ENCODE measurements around the gene GPR42.

The GPR42 gene, protein sequence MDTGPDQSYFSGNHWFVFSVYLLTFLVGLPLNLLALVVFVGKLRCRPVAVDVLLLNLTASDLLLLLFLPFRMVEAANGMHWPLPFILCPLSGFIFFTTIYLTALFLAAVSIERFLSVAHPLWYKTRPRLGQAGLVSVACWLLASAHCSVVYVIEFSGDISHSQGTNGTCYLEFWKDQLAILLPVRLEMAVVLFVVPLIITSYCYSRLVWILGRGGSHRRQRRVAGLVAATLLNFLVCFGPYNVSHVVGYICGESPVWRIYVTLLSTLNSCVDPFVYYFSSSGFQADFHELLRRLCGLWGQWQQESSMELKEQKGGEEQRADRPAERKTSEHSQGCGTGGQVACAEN

DNA sequence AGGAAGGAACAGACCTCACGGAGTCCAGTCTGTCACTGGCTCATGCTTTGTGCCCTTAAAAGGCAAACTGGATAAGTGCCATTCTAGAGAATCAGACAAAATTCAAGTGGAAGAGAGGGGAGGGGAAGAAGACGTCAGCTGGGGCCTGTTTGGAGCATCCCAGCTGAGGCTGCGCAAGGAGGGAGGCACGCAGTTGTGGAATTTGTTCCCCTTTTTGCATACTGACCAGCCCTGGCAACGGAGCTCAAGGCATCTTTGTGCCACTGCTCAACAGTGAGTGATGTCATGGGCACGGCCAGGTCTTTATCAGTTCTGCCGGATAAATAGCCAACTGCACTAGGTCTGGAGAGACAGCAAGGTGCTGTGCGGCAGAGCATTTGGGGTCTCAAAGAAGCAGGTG is at the start of gene GPR42:
TSS of gene GPR42 (plus strand) at position 347 of the 400 bp plus-strand sequence. CDS start 292 bp downstream, outside the sequence.
- no peak for DNase-seq

DNA sequence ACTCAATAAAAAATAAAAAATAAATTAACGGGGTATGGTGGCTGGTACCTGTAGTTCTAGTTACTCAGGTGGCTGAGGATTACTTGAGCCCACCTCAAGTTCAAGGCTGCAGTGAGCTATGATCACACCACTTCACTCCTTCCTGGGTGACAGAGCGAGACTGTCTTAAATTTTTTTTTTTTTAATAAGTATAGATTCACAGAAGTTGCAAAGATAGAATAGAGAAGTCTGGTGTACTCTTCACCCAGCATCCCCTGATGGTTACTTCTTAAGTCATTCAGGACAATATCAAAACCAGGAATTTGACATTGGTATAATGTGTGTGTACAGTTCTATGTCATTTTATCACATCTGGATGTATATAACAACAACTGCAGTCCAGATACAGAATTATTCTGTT is 49.6 kb upstream of the GPR42 start:
- no peak for DNase-seq

DNA sequence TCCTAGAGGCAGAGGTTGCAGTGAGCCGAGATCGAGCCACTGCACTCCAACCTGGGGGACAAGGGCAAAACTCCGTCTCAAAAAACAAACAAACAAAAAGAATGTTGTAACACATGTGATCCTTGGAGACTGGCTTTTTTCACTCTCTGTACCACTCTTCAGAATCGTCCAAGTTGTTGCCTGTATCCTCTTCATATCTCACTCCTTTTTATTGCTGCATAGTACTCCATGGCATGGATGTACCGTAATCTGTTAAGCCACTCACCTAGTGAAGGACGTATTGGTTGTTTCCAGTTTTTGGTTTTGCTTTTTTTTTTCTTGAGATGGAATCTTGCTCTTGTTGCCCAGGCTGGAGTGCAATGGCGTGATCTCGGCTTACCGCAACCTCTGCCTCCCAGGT is 48.9 kb upstream of the GPR42 start:
- no peak for DNase-seq

DNA sequence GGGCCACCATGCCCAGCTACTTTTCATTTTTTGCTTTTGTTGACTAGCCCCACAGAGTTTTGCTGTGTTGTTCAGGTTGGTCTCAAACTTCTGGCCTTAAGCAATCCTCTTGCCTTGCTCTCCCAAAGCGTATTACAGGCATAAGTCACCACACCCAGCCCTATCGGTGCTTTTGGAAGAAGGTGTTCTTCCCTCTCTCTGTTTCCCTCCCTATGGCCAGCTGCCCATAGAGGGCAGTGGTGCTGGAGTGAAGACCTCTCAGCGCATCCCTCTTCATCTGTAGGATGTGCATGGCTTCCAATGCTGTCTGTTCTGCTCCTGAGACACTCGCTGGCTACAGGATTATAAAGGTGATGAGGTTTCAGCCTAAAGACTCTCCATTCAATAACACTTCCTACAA is 43.2 kb upstream of the GPR42 start:
- DNase-seq: no peak

DNA sequence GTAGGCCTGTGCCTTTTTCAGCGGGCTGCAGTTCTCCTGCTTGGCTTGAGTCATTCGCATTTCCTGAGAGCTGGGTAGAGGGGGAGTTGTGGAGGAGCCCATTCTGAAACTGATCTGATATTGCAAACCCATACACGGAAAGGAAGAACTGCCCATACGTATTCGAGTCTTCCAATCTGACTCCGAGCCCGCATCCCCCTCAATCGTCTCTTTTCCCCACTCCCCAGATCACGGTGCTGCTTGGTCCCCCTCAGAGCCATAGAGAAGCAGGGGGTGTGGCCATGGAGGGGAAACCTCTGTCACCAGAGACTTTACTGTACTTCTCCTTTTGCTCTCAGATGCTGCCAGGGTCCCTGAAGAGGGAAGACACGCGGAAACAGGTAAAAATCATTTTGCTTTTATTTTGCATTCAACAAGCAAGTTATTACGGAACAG is 42.0 kb upstream of the GPR42 start, which contains the start of gene CD22:
TSS of gene CD22 (plus strand) at position 337 of the 435 bp plus-strand sequence. CDS start 2,854 bp downstream, outside the sequence.
- DNase-seq: no peak

DNA sequence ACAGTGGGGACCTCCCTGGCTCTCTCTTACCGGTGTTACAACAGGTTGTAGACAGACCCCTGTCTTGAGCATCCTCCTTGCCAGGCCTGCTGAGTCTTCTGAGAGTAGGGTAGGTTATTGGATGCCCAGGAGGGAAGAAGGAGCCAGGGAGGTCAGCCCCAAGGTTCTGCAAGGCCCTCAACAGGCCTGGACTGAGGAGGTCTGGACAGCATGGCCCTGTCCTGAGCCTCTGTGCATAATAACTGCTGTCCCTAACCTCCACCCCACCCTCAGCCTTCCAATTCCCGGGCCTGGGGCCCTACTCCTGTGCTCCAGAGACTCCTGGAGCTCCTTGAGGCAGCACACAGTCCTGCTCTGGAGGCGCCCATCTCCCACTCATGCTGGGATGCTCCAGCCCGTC is 41.5 kb upstream of the GPR42 start:
- DNase-seq: no peak

DNA sequence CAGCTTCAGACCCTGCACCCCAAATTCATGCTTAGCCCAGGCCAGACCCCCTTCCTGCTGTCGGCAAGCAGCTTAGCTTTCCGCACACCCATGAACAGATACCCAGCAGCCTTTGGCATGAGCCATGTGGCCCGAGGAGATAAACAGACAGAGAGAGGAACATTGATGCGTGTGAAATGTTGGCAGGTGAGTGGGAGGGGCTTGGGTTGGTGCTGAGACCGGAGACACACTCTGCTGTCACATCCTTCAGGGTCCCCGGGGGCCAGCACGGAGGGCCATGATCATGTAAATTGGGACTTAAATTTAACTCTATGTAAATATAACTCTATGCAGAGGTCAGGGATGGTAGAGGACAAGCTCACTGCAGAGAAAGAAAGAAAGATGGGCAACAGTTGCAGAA is 40.4 kb upstream of the GPR42 start:
- DNase-seq: no peak

DNA sequence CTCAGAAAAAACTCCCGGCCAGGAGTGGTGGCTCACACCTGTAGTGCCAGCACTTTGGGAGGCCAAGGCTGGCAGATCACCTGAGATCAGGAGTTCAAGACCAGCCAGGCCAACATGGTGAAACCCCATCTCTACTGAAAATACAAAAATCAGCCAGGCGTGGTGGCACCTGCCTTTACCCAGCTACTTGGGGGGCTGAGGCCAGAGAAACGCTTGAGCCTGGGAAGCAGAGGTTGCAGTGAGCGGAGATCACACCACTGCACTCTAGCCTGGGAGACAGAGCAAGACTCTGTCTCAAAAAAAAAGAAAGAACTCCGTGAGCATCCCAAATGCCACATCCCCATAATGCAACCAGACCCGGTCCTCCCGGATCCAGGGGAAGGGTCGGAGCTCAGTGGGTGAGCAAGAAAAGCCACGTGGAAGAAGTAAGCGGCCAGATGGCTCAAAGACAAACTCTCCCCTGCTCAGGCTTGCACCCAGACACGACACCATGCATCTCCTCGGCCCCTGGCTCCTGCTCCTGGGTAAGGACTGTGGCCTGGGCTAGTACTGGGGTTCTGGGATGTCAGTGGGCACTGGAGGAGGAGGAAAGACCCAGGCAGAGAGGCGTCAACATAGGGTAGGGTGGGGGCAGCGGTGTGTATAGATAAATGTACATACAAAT is 39.2 kb upstream of the GPR42 start:
- DNase-seq: no peak

DNA sequence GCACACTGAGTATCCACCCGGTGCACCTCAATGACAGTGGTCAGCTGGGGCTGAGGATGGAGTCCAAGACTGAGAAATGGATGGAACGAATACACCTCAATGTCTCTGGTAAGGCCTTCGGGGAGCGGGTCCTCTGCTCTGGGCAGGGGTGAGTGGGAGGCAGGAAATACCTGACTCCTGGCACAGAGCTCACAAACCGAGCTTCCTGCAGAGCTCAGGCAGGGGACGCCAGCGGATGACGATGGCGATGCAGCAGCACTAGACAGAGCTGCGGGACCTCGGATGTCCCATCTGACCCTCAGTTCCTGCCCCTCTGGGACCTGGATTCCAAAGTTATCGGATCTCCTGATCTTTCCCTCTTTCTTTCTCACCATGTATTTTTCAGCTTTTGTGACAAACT is 38.1 kb upstream of the GPR42 start:
- DNase-seq: no peak

DNA sequence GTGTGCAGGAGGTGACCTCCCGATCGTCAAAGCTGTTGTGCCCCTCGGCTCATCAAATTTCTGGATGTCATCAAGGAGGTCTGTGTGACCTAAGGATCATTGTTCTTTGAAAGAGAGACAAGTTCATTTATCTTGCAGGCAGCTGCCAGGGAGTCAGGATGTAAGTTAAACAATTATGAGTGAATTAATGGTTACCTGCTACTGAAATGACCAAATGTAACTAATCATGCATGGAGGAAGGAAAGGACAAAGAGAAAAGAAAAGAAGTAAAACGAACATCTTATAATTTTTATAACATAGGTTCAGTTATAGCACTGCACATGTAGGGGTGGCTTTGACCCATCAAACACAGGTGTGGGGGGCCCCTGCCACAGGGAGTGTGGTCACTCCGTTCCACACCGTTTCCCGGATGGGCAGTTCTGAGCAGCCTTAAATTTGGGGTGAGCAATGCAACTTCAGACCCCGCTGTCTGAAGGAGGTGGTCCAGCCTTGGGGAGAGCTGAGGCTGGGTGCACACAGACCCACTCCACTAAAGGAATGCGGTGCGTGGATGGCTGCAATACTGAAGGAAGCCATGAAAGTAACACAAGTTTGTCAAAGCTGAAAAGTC is 36.6 kb upstream of the GPR42 start:
- DNase-seq: no peak

DNA sequence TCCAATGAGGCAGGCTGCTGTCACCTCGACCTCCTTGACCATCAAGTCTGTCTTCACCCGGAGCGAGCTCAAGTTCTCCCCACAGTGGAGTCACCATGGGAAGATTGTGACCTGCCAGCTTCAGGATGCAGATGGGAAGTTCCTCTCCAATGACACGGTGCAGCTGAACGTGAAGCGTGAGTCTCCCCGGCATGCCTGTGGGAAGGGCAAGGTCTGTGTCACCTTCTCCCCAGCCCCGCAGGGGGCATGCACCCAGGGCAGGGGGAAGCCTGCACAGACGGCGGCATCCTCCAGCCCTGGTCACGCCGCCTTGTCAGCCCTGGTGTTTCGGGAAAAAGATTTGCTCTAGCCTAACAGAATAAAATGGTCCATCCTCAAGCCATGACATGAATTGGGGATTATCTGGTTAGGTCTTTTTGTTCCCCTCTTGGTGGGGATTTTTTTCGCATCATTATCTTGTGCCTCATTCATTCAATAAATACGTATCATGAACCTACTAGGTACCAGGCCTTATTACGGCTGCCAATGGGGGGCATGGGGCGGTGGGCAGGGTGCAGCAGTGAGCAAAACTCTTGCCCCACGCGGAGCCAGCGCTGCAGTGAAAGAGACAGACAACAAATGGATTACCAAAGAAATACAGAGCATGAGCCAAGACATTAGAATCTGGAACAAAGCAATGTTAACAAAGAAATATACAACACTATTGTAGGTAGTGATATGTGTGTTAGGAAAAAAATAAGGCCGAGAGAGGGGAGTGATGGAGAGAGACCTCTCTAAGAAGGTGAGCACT is 34.5 kb upstream of the GPR42 start:
- no peak for DNase-seq

DNA sequence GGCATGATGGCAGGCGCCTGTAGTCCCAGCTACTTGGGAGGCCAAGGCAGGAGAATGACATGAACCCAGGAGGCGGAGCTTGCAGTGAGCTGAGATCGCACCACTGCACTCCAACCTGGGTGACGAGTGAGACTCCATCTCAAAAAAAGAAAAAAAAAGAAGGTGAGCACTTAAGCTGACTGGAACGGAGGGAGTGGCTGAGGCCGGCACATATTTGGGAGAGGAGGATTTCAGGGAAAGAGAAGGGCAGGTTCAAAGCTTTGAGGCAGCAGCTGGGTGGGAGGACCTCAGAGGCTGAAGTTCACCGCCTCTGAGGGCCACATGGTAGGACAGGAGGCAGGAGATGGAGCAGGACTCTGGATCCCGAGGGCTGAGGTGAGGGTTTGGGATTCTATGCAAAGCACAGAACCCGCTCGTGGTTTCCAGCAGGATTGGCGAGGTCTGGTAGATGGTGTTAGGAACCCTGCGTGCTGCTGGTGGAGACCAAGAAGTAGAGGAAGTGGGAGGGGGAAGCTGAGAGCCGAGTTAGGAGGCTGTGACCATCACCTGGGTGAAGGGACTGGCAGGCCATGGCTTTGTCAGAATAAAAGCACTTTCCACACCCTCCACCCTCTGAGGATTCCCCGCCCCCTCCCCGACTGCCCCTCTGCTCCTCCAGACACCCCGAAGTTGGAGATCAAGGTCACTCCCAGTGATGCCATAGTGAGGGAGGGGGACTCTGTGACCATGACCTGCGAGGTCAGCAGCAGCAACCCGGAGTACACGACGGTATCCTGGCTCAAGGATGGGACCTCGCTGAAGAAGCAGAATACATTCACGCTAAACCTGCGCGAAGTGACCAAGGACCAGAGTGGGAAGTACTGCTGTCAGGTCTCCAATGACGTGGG is 33.5 kb upstream of the GPR42 start:
- DNase-seq: no peak

DNA sequence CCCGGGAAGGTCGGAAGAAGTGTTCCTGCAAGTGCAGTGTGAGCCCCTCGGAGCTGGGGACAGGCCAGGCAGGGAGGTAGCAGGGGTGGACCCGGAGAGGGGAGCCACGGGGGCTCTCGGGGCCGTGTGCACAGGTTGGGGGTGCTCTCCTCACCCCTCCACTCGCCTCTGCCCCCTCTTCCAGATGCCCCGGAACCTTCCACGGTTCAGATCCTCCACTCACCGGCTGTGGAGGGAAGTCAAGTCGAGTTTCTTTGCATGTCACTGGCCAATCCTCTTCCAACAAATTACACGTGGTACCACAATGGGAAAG is 32.9 kb upstream of the GPR42 start:
- DNase-seq: no peak

DNA sequence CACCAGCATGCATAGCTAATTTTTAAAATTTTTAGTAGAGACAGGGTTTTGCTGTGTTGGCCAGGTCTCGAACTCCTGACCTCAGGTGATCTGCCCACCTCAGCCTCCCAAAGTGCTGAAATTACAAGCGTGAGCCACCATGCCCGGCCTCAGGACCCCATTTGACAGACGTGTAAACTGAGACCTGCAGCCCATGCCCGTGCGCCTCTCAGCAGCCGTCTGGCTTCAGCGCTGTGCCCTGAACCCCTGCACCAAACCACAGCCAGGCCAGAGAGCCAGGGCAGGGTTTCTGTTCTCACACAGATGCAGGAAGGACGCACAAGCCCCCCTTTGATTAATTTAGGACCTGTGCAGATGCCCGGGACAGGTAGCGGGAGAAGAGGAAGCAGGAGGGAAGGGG is 30.4 kb upstream of the GPR42 start:
- no peak for DNase-seq

DNA sequence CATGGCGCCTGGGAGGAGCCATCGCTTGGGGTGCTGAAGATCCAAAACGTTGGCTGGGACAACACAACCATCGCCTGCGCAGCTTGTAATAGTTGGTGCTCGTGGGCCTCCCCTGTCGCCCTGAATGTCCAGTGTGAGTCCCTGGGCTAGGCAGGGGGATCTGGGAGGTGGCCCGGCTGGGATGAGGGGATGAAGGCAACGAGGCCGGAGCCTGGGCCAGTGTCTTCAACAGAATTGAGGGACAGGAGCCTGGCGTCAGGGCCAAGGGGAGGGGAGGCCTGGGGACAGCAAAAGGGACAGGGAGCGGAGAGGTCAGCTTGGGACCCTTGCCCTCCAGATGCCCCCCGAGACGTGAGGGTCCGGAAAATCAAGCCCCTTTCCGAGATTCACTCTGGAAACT is 29.9 kb upstream of the GPR42 start:
- DNase-seq: no peak

DNA sequence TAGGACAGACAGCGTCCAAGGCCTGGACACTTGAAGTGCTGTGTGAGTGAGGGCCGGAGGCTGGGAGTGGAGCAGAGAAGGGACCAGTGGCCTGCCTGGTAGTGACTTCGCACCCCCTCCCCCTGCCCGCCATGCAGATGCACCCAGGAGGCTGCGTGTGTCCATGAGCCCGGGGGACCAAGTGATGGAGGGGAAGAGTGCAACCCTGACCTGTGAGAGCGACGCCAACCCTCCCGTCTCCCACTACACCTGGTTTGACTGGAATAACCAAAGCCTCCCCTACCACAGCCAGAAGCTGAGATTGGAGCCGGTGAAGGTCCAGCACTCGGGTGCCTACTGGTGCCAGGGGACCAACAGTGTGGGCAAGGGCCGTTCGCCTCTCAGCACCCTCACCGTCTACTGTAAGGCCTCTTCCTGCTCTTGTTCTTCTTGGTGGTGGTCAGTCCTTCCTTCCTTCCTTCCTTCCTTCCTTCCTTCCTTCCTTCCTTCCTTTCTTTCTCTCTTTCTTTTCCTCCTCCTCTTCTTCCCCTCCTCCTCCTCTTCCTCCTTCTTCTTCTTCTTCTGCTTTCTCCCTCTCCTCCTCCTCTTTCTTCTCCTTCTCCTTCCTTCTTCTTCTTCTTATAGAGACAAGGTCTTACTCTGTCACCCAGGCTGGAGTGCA is 29.2 kb upstream of the GPR42 start:
- DNase-seq: no peak

DNA sequence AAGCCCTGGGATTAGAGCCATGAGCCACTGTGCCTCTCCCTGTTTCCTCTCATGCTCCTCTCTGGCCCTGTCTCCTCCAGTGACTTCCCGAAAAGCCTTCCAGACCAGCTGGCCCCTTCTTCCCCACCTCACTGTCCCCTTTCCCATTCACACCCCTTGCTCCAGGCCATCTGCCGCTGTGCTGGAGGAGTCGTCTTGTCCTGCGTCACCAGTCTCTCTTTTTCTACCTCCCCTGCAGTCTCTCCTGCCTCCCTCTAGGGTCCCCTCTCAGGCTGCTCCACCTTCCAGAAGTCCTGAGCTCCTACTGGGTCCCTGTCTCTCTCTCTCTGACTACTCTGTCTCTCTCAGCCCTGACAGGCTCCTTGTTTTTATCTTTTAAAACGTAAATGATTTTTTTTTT is 28.4 kb upstream of the GPR42 start:
- DNase-seq: peak; percentile 49

DNA sequence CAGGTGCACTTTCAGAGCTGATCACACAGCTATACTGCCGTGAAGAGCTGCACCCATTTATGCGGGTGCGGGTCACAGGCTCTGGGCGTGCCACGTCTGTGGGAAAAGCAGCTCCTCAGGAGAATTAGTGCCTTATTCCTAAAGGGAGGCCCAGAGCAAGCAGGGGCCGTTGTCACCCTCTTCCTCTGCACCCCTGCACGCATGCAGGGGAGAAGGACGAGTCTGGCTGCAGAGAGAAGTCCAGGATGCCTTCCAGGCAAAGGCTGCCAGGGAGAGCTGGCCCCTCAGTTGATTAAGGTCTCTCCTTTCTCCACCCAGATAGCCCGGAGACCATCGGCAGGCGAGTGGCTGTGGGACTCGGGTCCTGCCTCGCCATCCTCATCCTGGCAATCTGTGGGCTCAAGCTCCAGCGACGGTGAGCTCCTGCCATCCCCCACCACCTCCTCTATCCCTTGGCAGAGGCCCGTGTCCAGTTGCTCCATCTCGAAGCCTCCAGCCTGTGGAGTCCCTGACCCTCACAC is 26.3 kb upstream of the GPR42 start:
- DNase-seq: no peak

DNA sequence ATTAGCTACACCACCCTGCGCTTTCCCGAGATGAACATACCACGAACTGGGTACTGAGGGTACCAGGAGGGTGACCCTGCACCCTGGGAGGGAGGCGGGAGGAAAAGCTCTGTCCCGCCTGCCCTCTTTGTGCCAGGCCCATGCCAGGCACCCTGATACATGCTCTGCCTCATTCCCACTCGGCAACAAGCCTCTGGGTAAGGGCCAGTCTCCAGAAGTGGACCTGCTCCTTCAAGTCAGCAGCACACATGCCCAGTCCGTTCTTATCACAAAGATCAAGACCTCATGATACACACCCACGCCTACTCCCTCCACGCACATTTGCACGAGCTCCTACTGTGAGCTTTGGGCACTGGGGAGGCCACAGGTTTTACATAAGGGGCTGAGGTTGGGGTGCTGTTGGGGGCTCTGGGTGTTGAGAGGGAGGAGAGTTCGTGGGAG is 25.2 kb upstream of the GPR42 start:
- no peak for DNase-seq

DNA sequence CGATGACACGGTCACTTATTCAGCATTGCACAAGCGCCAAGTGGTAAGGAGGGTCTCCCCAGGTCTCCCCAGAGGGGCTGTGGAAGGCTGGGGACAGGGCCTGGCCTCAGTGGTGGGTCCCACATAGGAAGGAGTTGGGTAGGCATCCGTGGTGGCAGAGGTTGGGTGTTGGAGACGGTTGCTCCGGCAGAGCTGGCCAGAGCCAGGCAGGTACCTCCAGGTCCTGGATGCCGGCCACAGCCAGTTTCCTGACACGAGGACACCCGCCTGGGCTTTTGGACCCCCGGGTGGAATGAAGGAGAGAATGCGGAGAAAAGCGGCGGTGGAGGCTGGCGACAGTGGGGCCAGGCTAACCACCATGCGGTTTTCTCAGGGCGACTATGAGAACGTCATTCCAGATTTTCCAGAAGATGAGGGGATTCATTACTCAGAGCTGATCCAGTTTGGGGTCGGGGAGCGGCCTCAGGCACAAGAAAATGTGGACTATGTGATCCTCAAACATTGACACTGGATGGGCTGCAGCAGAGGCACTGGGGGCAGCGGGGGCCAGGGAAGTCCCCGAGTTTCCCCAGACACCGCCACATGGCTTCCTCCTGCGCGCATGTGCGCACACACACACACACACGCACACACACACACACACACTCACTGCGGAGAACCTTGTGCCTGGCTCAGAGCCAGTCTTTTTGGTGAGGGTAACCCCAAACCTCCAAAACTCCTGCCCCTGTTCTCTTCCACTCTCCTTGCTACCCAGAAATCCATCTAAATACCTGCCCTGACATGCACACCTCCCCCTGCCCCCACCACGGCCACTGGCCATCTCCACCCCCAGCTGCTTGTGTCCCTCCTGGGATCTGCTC is 24.4 kb upstream of the GPR42 start:
- DNase-seq: no peak

All from NCI-H2227 treated with DMSO at 0.1 percent for 48 hours (cell line).